NCI-H82 (cell line): Measurements from ENCODE around the gene FEV.

Experiments
- DNase-seq: peaks from one replicate; lab custom pipeline; 2025; lab: John Stamatoyannopoulos, UW

Gene FEV

DNA sequence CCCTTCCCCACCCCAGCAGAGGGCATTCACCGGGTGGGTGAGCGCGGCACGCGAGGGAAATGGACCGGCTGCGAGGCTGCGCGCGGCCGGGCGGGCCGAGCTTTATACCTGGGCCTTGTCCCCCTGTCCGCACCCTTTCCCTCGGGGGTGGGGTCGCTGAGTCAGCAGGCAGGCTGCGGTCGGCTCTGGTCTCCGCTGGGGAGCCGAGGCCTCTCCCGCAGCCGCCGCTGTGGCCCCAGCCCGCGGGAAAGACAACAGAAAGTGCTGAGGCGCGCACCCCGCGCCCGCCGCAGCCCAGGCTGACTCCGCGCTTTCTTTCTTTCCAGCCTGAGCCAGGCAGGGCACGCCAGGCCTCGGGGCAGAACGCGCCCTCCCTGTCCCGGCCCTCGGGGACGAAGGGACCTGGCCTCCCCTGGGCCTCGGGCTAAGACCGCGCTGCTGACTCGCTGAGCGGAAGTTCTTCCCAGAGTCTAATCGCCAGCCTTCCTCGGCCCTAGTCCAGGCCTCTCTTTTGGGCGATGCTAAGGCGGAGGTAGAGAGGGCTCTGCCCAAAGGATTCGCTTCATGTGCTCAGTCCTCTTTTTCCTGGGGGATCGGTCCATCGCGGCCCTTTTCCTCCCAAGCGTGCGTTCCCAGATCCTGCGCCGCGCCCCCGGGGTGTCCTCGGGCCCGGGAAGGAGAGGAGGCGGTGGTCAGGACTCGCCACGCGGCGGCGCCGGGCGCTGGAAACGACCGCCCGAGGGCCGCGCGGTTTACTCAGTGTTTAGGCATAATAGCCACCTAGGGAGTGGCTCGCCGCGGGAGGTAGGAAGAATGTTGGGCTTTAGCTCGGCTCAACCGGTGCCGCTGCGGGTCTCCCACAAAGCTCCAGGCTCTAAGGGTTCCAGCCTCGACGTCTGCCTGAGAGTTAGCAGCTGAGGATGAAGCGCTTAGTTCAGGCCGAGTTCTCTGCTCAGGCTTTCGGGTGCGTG is 8.6 kb upstream of the FEV start, which contains the start of gene CRYBA2:
Gene CRYBA2, minus strand, starts transcription at position 78 of the 971 bp plus-strand sequence. CDS start 246 bp downstream, outside the sequence.
- peak; percentile 27 for DNase-seq

DNA sequence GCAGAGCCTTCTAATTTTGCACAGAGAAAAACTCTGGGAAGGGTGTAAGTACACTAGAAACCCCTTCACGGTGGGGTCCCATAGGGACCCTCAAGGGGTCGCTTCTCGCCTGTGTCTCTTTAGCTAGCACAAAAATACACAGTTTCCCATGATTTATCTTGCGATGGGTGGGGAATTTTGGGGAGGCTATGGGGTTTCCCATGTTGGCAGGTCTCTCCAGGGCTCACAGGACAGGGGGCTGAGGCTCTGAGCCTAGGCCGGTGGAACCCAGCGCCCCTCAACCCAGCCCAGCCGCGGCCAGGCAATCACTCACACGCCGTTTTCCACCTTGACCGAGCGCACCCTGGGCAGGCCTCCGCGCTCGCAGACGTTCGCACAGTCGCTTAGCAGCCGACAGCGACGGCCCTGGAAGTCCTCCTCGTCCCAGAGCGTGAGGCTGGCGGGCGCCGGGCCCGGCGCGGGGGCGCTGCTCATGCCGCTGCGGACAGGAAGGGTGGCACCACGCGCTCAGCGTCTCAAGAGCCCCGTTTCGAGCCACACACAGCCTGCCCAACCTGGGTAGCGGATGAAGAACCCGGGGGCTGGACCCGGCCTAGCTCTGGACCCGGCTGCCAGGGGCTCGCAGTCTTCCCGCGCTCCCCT is 7.8 kb upstream of the FEV start:
- DNase-seq, result no peak

DNA sequence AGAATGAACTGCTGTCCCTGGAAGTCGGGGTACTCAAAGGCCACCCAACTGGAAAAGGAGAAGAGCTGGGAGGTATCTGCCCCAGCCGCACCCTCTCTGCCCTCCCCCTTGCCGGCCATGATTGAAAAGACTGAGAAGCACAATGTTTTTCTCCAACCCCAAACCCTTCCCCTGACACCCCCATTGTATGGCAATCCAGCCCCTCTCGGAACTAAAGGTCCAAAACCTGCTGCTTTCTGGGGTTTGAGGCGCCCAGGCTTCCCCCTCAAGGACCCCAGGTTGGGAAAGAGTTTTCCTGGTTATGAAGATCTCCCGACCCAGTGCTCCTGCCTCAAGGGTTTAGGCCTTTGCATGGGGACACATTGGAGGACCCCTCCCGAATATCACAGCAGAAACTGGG is 7.2 kb upstream of the FEV start:
- no peak for DNase-seq

DNA sequence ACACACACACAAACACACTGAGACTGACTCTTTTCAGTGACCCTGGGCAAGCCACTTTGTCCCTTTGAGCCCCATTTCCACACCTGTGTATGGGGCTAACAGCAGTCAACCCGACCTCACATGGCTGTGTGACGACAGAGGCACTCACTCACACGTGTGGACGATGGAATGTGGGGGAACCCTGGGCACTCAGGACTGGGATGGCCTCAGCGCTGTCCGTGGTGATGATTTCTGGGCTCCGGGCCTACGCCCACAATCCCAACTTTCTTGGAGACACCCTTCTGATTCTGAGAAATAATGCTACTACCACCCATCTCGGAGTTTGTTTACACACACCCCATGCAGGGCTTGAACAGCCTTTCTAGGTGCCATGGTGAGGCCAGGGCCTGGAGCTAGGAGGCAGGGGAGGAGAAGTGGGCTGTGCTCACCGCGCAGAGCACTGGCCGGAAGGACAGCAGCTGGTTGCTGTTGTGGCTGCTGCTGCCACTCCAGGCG is 6.7 kb upstream of the FEV start:
- DNase-seq, result no peak

DNA sequence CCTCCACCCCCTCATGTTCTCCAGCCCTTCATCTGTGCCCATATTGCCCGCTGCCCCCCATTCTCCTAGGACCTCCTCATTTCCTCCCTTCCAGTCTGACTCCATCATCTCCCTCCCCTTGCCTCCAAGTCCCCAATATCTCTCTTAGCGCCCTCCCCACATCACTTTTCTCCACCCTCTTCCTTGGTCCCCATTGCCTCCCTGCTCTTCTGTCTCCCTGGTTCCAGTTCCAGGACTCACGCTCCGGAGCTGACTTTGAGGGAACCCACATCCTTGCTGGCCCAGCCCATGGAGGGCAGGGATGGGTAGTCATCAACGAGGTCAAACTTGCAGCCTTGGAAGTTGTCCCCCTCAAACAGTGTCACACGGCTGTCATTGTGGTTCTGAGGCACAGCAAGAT is 5.6 kb upstream of the FEV start:
- no peak for DNase-seq

DNA sequence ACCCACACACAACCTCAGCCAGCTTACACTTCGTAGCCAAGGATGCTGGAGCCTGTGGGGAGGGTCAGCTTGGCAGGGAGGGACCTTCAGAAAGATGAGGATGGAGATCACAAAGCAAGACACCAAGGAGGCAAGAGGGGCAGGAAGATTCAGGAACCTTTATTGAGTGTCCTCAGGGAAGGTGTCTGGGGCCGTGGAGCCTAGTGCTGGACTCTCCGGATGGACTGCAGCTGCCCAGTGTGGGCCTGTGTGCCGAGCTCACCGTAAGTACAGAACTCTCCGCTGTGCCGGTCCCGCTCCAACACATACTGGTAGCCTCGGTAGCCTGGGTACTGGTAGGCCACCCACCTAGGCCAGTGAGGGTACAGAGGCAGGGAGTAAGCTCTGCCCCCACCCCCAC is 5.1 kb upstream of the FEV start:
- no peak for DNase-seq

DNA sequence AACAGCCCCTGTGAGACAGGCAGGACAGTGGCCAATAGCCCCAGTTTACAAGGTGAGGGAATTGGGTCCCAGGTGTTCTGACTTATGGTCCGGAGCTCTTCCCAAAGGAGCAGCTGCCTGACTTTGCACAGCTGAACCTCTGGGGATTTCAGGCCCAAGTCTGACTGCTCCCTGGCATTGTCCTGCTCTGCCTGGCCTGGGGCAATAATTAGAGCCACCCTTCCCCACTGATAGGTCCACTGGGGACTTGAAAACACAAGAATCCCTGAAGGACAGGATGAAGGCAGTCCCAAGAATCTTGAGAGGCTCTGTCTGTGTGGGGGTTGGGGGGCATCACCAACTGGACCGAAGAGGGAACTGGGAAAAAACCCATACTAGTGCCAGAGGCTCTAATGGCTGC is 3.7 kb upstream of the FEV start:
- DNase-seq, result no peak

DNA sequence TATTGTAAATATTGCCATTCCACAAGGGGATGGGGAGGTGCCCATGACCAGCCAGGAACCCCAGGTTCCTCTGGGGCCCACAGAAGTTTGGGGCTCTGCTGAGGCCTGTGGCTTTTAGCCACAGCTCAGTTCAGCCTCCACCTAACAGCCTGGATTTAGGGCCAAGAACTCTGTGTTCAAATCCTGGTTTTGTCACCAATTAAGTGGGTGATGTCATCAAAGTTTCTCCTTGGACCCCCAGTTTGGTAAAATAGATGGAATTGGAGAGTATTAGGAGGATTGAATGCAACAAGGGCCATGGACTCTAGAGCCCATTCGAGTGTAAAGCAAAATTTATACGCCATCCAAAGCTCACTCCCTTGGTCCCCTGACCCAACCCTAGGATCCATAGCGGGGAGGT is 3.2 kb upstream of the FEV start:
- no peak for DNase-seq

DNA sequence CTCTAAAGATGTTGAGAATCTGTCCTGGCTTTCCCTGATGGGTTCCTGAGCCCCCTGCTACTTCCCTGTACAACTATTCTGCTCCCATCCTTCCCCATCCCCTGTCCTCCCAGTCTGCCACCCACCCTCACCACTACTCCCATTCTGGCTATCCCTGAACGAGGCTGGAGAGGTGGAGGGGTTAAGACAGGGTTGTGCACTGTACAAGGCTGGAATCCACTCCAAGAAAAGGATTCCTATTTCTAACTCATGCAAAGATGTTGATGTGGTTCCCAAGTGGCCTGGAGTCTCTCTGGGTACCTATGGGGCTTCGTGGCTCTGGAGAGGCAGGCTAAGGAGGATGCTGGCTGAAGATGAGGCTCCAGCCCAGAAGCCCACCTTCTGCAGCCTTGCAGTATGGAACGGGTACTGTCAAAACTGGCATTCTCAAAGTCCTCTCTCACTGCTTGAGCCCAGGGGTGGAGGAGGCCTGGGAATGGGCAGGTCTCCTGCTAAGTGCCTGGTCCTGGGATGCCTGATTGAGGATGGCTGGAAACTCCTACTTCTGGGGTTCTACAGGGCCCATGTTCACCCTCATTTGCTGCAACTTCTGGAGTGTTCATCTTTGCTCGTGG is 1.3 kb upstream of the FEV start:
- no peak for DNase-seq

DNA sequence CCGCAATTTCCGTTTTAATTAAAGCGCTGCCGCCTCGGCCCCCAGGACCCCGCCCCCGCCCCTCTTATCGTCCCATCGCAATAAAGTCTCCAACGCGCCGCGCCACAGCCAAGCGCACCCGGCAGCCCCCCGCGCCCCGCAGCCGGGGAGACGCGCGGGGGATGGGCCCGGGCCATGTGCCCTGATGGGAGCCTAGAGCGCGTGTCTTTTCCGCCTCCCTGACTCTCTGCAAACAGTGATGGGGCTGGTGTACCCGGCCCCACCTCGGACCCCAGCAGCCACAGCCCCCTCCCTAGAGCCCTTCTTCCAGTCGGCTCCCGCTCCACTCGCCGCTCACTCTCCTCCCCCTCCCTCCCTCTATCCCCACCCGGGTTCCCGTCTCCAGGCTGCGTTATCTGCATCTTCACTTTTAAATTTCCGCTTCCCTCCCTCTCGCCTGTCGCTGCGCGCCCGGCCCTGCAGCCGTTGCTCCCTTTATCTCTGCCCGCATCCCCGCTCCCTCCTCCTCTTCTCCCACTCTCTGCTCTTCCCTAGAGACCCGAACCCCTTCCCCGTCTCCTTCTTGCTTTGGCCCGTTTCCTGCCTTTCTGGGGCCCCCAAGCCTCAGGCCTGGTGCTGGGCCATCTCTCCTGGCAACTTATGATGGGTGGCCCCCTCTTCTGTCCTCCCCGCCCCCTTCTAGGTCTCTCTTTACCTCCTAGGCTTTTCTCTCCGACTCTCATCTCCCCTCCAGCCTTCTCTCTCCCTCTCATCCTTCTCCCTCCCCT is 524 bp upstream of the FEV start:
- DNase-seq, result no peak

DNA sequence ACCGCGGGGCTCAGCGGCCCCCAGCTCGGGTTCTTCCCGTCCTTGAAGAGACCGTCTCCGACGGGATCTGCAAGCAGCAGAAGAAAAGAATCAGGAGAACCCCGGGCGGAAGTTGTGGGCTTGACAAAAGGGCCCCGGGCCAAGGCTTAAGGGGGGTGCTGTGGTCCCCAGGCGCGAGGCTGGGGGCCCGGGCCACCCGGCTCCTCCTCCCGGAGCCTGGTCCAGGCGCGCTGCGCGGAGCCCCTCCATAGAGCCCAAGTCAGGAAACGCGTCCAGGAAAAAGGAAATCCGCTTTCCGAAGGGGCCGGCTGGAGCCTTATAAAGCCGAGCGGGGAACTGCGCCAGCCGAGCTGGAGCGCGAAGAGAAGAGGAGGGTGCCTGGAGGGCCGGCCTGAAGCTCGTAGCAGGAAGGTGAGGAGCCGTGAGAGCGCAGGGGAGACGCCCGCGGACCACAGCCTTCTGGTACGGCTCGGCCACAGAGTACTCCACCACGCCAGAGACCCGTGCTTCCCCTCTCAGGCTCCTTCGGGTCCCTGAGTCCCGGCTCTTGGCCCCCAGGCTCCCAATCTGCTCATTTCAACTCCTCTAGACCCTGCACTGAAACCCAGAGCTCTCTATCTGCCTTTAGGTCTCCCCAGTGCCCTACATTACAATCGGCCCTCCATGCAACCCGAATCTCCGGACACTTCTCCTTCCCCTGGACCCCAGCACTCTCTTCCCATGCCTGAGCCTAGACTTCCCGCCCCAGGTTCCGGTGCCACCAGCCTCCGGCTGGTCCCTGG is 554 bp downstream of the FEV start:
- peak; percentile 81 for DNase-seq

DNA sequence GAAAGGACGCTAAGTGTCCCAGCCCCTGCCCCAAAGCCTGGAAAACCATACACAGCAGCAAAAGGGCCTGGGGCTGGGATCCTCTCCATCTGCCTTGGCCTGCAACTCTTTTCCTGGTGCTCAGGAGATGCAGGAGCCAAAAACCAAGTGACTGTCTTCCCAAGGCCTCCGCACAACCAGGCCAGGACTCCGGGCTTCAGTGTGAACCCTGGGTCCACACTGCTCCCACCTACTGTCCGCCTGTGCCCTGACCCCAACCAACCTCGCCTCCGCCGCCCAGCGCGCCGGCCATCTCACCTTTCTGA is 1.1 kb downstream of the FEV start:
- DNase-seq, result no peak

DNA sequence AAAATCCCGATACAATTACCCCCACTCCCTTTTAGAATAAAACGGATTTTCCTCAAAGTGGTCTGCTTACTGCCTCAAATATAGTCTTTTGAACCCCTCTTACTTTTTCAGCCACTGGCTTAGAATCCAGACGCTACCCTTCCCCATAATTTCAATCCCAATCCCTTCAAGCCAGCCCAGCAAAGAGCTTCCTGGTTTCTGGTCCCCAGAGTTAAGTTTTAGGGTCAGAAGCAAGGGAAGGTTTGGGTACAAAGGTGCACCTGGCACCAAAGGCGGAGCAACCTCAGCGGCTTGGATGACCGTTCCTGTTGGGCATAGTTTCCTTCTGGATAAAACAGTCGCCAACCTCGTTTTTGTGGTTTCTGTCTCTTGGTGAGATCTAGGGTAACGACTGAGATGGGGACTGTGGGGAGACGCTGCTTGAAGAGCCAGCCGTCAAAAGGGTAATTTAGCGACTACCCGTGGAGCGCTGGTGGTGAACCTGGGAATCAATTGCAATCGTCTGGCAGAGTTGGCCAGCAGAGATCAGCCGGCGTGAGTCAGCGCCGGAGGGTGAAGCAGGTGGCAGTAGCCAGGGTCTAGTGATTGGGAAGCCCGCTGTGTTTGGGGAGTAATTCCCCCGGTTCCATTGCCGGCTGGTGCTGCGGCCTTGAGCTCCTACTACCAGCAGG is 1.6 kb downstream of the FEV start:
- no peak for DNase-seq

DNA sequence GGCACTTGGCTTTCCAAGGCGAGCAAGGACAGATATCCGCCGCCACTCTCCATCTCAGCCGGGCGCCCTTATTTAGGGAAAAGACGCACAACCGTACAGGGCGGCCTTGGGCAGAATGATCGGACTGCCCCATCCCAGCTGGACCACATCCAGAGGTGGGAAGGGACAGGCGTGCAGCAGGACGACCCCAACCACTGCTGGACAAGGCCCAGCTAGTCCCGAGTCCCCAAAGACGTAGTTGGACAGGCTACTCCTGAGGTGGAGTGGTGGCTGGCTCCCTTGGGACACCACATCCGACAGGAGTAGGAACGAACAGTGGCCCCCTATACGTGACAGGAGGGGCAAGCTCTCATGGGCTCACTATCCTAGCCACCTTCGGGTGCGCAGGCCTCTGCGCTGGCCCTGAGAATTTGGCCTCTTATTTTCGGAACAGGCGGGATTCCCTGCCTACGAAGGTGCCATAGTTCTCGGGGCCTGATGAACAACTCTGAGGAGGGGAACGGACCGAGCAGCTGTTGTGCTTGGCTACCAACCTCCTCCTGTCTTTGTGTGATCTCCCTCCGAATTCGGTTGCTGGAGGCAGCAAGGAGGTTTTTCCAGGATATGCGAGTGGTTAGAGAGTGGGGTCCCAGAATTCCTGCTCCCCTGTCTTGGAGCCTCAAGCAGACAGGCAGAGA is 2.3 kb downstream of the FEV start:
- DNase-seq, result no peak

DNA sequence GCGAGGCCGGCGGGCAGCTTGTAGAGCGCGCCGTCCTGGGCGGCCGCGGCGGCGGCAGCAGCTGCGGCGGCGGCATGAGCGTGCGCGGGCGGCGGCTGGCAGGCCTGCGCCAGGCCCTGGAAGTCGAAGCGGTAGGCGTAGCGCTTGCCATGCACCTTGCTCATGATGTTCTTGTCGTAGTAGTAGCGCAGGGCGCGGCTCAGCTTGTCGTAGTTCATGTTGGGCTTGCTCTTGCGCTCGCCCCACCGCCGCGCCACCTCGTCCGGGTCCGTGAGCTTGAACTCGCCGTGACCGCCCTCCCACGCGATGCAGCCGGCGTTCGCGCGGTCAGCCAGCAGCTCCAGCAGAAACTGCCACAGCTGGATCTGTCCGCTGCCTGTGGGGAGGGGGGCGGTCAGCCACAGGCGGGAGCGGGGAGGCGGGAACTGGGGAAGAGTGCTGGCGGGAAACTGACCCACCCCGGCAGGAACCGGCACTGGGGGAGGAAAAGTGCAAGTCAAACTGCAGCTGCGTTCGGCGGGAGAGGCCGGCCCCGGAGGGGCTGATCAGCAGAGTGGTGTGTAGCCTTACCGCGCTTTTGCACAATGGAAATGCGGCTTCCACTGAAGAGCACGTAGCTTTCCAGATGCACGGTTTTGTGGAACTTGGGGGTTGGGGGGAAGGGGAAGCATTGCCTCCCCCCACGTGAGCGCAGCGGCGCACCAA is 3.0 kb downstream of the FEV start:
- peak; percentile 39 for DNase-seq

DNA sequence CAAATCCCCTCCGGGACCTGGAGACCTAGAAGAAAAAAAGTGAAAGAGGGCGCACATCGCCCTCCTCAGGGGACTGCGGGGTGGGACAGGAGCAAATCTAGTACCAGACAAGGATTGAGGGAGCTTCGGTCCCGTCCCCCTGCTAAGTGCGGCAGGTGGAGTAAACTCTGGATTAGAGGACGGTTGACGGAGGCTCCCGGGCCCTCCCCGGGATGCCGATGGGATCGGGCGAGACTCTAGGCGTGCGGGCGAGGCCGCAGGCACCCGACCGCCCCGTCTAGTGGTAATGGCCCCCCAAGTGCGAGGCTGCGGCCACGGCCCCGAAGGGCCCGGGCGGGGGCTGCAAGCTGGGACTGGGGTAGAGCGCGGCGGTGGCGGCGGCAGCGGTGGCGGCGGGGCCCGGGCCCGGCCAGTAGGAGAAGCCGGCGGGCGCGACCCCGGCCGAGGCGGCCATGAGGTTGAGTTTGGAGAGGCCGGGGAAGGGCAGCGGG is 3.5 kb downstream of the FEV start:
- DNase-seq, result peak; percentile 72

DNA sequence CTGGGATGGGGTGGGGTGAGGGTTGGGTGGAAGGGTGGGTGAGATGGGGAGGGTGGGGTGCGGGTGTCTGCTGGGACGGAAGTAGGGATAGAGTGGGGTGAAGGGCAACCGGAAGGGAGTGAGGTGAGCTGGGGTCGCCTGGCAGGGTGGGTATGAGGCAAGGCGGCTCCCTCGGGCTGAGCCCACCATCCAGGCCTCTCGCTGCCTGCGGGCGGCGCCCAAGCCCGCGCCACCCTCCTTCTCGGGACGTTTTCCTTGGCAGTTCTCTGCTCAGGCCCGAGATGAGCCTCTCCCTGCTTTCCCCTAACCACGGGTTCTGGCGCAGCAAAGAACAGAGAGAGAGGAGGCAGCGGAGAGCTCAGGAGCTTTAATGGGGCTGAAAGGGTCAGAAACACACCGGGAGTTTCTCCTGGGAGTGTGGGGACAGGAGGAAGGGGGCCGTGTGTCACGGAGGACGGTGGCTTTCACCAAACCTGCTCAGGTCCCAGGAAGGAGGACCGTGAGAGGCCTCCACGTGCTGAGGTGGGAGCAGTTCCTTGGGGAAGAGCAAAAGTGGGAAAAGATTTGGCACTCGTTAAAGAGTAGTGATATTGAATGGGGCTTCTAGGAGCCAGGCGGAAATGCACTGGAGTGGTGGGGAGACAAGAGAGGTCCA is 4.1 kb downstream of the FEV start:
- no peak for DNase-seq

DNA sequence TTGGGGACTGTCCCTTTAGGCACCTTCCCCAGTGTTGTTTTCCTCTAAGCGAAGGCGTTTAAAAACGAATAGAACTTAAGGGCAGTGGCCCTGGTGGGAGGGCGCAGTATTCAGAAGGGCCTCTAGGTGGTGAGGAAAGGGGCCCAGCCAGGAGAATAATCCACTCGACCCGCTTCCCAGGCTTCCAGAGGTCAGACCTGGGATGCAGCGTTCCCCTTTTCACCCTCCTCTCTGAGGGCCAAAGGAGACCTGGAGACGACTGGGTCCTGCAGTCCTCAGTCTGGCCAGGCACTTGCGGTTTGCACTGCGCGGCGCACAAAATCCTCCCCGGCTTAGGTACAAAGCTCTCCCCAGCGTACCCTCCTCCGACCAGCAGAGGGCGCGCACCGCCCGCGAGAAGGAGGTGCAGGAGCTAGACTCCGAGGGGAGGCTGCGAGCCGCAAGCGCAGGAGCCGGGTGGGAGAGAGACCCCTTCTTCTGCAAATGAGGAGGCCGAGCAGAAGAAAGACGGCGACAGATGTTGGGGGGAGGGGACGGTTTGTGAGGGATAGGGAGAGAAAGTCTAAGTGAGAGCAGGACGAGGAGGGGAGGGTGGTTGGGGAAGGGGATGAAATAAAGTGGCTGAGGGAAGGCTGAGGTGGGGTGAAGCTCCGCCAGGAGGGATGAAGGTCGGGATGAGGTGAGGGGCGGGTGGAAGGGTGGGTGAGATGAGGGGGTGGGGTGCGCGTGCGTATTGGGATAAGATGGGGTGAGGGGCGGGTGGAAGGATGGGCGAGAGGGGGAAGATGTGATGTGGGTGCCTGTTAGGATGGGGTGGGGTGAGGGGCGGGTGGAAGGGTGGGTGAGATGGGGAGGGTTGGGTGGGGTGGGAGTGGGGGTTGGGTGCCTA is 4.9 kb downstream of the FEV start:
- peak; percentile 93 for DNase-seq
